Measurements from ENCODE around the gene EXOC3L4. TPM values are rescaled to one million over a fixed set of nuclear protein-coding genes. Genes with fewer than 3 reads are reported as not detected.

EXOC3L4 gene
- under 0.01 and 0.56 TPM in 2 replicates for total RNA-seq

GRCh38 chr14:103094406-103095209 lies at the start of gene EXOC3L4:
EXOC3L4 (plus strand) TSS chr14:103094725; CDS start chr14:103100220, 5,495 bp downstream.

GRCh38 chr14:103057372-103058163 lies 37.0 kb upstream of the EXOC3L4 start, which contains the start of gene CDC42BPB:
CDC42BPB (minus strand) TSS chr14:103057549; CDS start chr14:103057173, 376 bp downstream.

GRCh38 chr14:103084021-103084919 lies 10.3 kb upstream of the EXOC3L4 start, which contains the start of gene LBHD2:
LBHD2 (plus strand) TSS chr14:103084210; CDS start chr14:103086013, 1,803 bp downstream.

GRCh38 chr14:103122947-103123633 lies 28.6 kb downstream of the EXOC3L4 start, which contains the start of gene TNFAIP2:
TNFAIP2 (plus strand) TSS chr14:103123461; CDS start chr14:103126458, 2,997 bp downstream.

Other genes starting within 250 kb of the EXOC3L4 start
- under 0.01 and 0.56 TPM in 2 replicates for gene AMN, start 172.1 kb upstream of the EXOC3L4 start, total RNA-seq
- gene CDC42BPB, start 37.2 kb upstream of the EXOC3L4 start, total RNA-seq = 73.9 and 94.5 TPM in 2 replicates
- gene LBHD2, start 10.5 kb upstream of the EXOC3L4 start, total RNA-seq = not detected in 2 replicates
- 43.5 and 72.4 TPM in 2 replicates for gene TNFAIP2, start 28.7 kb downstream of the EXOC3L4 start, total RNA-seq
- gene EIF5, start 239.5 kb downstream of the EXOC3L4 start, total RNA-seq = 142 and 186 TPM in 2 replicates